ENCODE data around the gene EYA4.

DNA sequence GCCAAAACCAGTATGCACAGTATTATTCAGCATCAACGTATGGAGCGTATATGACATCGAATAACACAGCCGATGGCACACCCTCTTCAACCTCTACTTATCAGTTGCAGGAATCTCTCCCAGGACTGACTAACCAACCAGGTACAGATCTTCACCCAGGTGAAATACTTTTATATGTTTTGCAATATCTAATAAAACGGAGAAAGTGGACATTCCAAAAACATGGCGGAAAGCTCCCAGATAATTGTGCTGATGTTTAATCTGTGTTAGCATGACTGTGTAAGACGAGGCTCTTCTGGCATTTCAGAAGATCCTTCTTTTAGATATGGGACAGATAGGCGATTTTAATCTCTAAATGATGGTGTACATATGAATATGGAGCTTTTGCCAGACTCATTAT, 227.4 kb downstream of the EYA4 start:
- TF ChIP-seq, protein P1, sequence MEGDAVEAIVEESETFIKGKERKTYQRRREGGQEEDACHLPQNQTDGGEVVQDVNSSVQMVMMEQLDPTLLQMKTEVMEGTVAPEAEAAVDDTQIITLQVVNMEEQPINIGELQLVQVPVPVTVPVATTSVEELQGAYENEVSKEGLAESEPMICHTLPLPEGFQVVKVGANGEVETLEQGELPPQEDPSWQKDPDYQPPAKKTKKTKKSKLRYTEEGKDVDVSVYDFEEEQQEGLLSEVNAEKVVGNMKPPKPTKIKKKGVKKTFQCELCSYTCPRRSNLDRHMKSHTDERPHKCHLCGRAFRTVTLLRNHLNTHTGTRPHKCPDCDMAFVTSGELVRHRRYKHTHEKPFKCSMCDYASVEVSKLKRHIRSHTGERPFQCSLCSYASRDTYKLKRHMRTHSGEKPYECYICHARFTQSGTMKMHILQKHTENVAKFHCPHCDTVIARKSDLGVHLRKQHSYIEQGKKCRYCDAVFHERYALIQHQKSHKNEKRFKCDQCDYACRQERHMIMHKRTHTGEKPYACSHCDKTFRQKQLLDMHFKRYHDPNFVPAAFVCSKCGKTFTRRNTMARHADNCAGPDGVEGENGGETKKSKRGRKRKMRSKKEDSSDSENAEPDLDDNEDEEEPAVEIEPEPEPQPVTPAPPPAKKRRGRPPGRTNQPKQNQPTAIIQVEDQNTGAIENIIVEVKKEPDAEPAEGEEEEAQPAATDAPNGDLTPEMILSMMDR (IDR thresholded peaks at IDR 0.05; ENCODE audit: insufficient read depth, low read depth, low read length), result no peak
- no peak for TF ChIP-seq EZH2 (IDR thresholded peaks at IDR 0.05; ENCODE audit: insufficient read depth, low read length)
